Effector memory CD8-positive, alpha-beta T cell (primary cell): ENCODE measurements around the gene TECR.
A peak's percentile ranks its signal among the peaks of the same experiment; 100 is the strongest.

Source experiments
- ATAC-seq: fragments of 150-1000 bp; cut with Tn5 transposase; replicated peaks from 2 replicates; pipeline ENCODE4 v1.10.0; 2021; ENCODE audit warnings: mild to moderate bottlenecking, moderate library complexity
- DNase-seq, 3 experiments: peaks; one replicate each; pipeline ENCODE4 v3.0.0; 2021
- H3K27ac Mint-ChIP-seq, 2 donors: one replicate each; pipeline ENCODE4 v1.8.0; 2022; ENCODE audit warnings: mild to moderate bottlenecking in 2 of 2, mixed read lengths in 2 of 2, moderate library complexity in 2 of 2
- H3K27me3 Mint-ChIP-seq, 2 donors: one replicate each; pipeline ENCODE4 v1.8.0; 2022; ENCODE audit warnings: mixed read lengths in 2 of 2
- H3K36me3 Mint-ChIP-seq: one replicate; pipeline ENCODE4 v1.8.0; 2022; ENCODE audit warnings: mild to moderate bottlenecking, moderate library complexity, mixed read lengths; ENCODE audit not compliant: insufficient read depth
- H3K4me1 Mint-ChIP-seq, 2 donors: one replicate each; pipeline ENCODE4 v1.8.0; 2022; ENCODE audit warnings: low read depth in 2 of 2, mixed read lengths in 2 of 2
- H3K4me3 Mint-ChIP-seq, 2 donors: one replicate each; pipeline ENCODE4 v1.8.0; 2022; ENCODE audit warnings: mild to moderate bottlenecking in 2 of 2, mixed read lengths in 2 of 2, moderate library complexity in 2 of 2
- H3K9me3 Mint-ChIP-seq, 2 donors: one replicate each; pipeline ENCODE4 v1.8.0; 2022; ENCODE audit warnings: mixed read lengths in 2 of 2

Gene TECR

GRCh38 chr19:14516048-14516534 is 13.3 kb upstream of the TECR start:
- H3K27ac Mint-ChIP-seq, result peak overlapping the region; percentile 98
- H3K4me3 Mint-ChIP-seq, result peak overlapping the region; percentile 96
- H3K27me3 Mint-ChIP-seq, result no peaks in the 10 kb centered on the region
- no peak for DNase-seq
- H3K4me1 Mint-ChIP-seq, result peaks cover 37% of the 10 kb centered on the region in 2 donors
- H3K9me3 Mint-ChIP-seq, result no peaks in the 10 kb centered on the region
- H3K36me3 Mint-ChIP-seq, result peaks cover 79% of the 10 kb centered on the region
- ATAC-seq, result no peak

- ATAC-seq (no peak), DNase-seq (no peak)
- Mint-ChIP-seq H3K4me3 (peak overlapping the region; percentile 96), H3K9me3 (no peaks in the 10 kb centered on the region), H3K4me1 (peaks cover 42% of the 10 kb centered on the region in 2 donors), H3K36me3 (peaks cover 77% of the 10 kb centered on the region), H3K27me3 (no peaks in the 10 kb centered on the region), H3K27ac (peak overlapping the region; percentile 98)
These were observed 12.5 kb upstream of the TECR start for GRCh38 chr19:14516746-14517438.

GRCh38 chr19:14517446-14517839 is 12.0 kb upstream of the TECR start:
- DNase-seq (no peak), ATAC-seq (no peak)
- Mint-ChIP-seq H3K27ac (peak overlapping the region; percentile 98), H3K9me3 (no peaks in the 10 kb centered on the region), H3K4me1 (peaks cover 47% of the 10 kb centered on the region in 2 donors), H3K36me3 (peaks cover 78% of the 10 kb centered on the region), H3K4me3 (peak overlapping the region; percentile 96), H3K27me3 (no peaks in the 10 kb centered on the region)

GRCh38 chr19:14517840-14518505 is 11.4 kb upstream of the TECR start, which contains the start of gene DNAJB1:
Gene DNAJB1, minus strand, starts transcription at chr19:14518397. Its CDS starts 48 bp downstream, at chr19:14518349.
- peaks cover 53% of the 10 kb centered on the region in 2 donors for H3K4me1 Mint-ChIP-seq
- H3K36me3 Mint-ChIP-seq, result peaks cover 78% of the 10 kb centered on the region
- peak within 1 kb of the TSS; percentile 98 for H3K27ac Mint-ChIP-seq
- ATAC-seq (peak; percentile 49), DNase-seq (peak in 2 of 3 experiments; percentile 51 to 56)
- no peaks in the 10 kb centered on the region for H3K27me3 Mint-ChIP-seq
- no peaks in the 10 kb centered on the region for H3K9me3 Mint-ChIP-seq
- H3K4me3 Mint-ChIP-seq, result peak within 1 kb of the TSS; percentile 96

- Mint-ChIP-seq H3K27me3 (no peaks in the 10 kb centered on the region), H3K36me3 (peaks cover 68% of the 10 kb centered on the region), H3K9me3 (no peaks in the 10 kb centered on the region), H3K4me1 (peaks cover 59 to 60% of the 10 kb centered on the region in 2 donors), H3K27ac (peak overlapping the region; percentile 98), H3K4me3 (peak overlapping the region; percentile 69 to 96)
- DNase-seq (no peak), ATAC-seq (no peak)
These were observed 10.0 kb upstream of the TECR start for GRCh38 chr19:14519245-14519859.

- Mint-ChIP-seq H3K27me3 (no peaks in the 10 kb centered on the region), H3K9me3 (no peaks in the 10 kb centered on the region), H3K27ac (peak overlapping the region; percentile 98), H3K4me1 (peaks cover 54 to 55% of the 10 kb centered on the region in 2 donors), H3K4me3 (peak overlapping the region; percentile 69 to 96), H3K36me3 (peaks cover 62% of the 10 kb centered on the region)
- no peak for ATAC-seq
- no peak for DNase-seq
These were observed 9.5 kb upstream of the TECR start for GRCh38 chr19:14519860-14520407.

- Mint-ChIP-seq H3K27me3 (no peaks in the 10 kb centered on the region), H3K4me1 (peaks cover 48 to 50% of the 10 kb centered on the region in 2 donors)
- no peak for ATAC-seq
These were observed 8.9 kb upstream of the TECR start for GRCh38 chr19:14520543-14520942.

GRCh38 chr19:14525729-14526128 is 3.7 kb upstream of the TECR start:
- Mint-ChIP-seq H3K27ac (peak overlapping the region in 1 of 2 donors; percentile 20), H3K4me3 (no peak overlapping the region), H3K4me1 (peaks cover 29 to 36% of the 10 kb centered on the region in 2 donors)

More at GRCh38 chr19:14520543-14520942, 8.9 kb upstream of the TECR start:
- peak overlapping the region; percentile 98 for H3K27ac Mint-ChIP-seq
- no peaks in the 10 kb centered on the region for H3K9me3 Mint-ChIP-seq
- H3K4me3 Mint-ChIP-seq, result no peak overlapping the region
- peaks cover 56% of the 10 kb centered on the region for H3K36me3 Mint-ChIP-seq
- no peak for DNase-seq

GRCh38 chr19:14526423-14526822 is 3.0 kb upstream of the TECR start:
- Mint-ChIP-seq H3K27ac (peak overlapping the region in 1 of 2 donors; percentile 20), H3K27me3 (no peaks in the 10 kb centered on the region), H3K36me3 (peaks cover 33% of the 10 kb centered on the region), H3K4me3 (no peak overlapping the region), H3K4me1 (peaks cover 30 to 42% of the 10 kb centered on the region in 2 donors), H3K9me3 (no peaks in the 10 kb centered on the region)
- ATAC-seq (no peak), DNase-seq (no peak)

More at GRCh38 chr19:14525729-14526128, 3.7 kb upstream of the TECR start:
- ATAC-seq, result no peak
- no peaks in the 10 kb centered on the region for H3K27me3 Mint-ChIP-seq
- no peaks in the 10 kb centered on the region for H3K9me3 Mint-ChIP-seq
- peaks cover 33% of the 10 kb centered on the region for H3K36me3 Mint-ChIP-seq
- DNase-seq, result no peak

- peaks cover 13 to 32% of the 10 kb centered on the region in 2 donors for H3K4me1 Mint-ChIP-seq
- no peak for DNase-seq
These were observed 758 bp upstream of the TECR start for GRCh38 chr19:14528419-14529253.

GRCh38 chr19:14530005-14530348 is 583 bp downstream of the TECR start:
- Mint-ChIP-seq H3K27me3 (no peaks in the 10 kb centered on the region), H3K27ac (peak overlapping the region; percentile 97 to 100), H3K4me3 (peak overlapping the region; percentile 90 to 95), H3K9me3 (no peaks in the 10 kb centered on the region), H3K4me1 (peaks cover 8 to 30% of the 10 kb centered on the region in 2 donors), H3K36me3 (peaks cover 28% of the 10 kb centered on the region)
- DNase-seq (peak in 2 of 3 experiments; percentile 32), ATAC-seq (no peak)

More at GRCh38 chr19:14528419-14529253, 758 bp upstream of the TECR start:
- Mint-ChIP-seq H3K27ac (peak overlapping the region; percentile 97 to 100), H3K27me3 (no peaks in the 10 kb centered on the region), H3K36me3 (peaks cover 19% of the 10 kb centered on the region), H3K9me3 (no peaks in the 10 kb centered on the region), H3K4me3 (peak overlapping the region; percentile 90 to 95)
- peak; percentile 21 for ATAC-seq

- DNase-seq (no peak), ATAC-seq (no peak)
- peak overlapping the region; percentile 90 to 95 for H3K4me3 Mint-ChIP-seq
- no peaks in the 10 kb centered on the region for H3K27me3 Mint-ChIP-seq
- H3K27ac Mint-ChIP-seq, result peak overlapping the region; percentile 97 to 100
- peaks cover 8 to 30% of the 10 kb centered on the region in 2 donors for H3K4me1 Mint-ChIP-seq
- H3K9me3 Mint-ChIP-seq, result no peaks in the 10 kb centered on the region
- peaks cover 30% of the 10 kb centered on the region for H3K36me3 Mint-ChIP-seq
These were observed 1.1 kb downstream of the TECR start for GRCh38 chr19:14530506-14530905.
